Lung (tissue), 12 donors: ENCODE results near the gene ORAI3. TPM values are rescaled to one million over a fixed set of nuclear protein-coding genes. Genes with fewer than 3 reads are reported as not detected.

Experiments used
- ATAC-seq: fragments of 200-7000 bp; cut with Tn5 transposase; one replicate; pipeline ENCODE4 v1.9.1; 2020; ENCODE audit warnings: moderate number of reproducible peaks; ENCODE audit not compliant: insufficient read depth, low FRiP score
- DNase-seq, 3 donors: peaks; one replicate each; pipeline ENCODE4 v3.0.0-alpha.2; 2013 to 2017
- H3K27ac ChIP-seq, 2 donors: one replicate each; pipeline ENCODE4 v1.5.1; 2013; ENCODE audit warnings: mild to moderate bottlenecking in 2 of 2, moderate library complexity in 2 of 2, control low read depth in 1 of 2, inconsistent platforms in 1 of 2, low read depth in 1 of 2, low read length in 1 of 2
- H3K27me3 ChIP-seq, 3 donors: one replicate each; pipeline ENCODE4 v1.5.1; 2013; ENCODE audit warnings: low read length in 2 of 3; ENCODE audit not compliant: control insufficient read depth in 3 of 3, insufficient read depth in 3 of 3
- H3K36me3 ChIP-seq, 4 donors: one replicate each; pipeline ENCODE4 v1.5.1; 2013; ENCODE audit warnings: low read length in 4 of 4, mild to moderate bottlenecking in 1 of 4, moderate library complexity in 1 of 4; ENCODE audit not compliant: control insufficient read depth in 4 of 4, insufficient read depth in 4 of 4
- H3K4me1 ChIP-seq, 5 donors: one replicate each; pipeline ENCODE4 v1.5.1; 2013; ENCODE audit warnings: low read length in 5 of 5, mild to moderate bottlenecking in 2 of 5, moderate library complexity in 1 of 5; ENCODE audit not compliant: control insufficient read depth in 5 of 5, insufficient read depth in 5 of 5
- H3K4me3 ChIP-seq: one replicate; pipeline ENCODE4 v1.5.1; 2013; ENCODE audit warnings: mild to moderate bottlenecking, control low read depth, moderate library complexity
- H3K9ac ChIP-seq, 2 donors: one replicate each; pipeline ENCODE4 v1.5.1; 2013; ENCODE audit warnings: low read length in 2 of 2, control low read depth in 1 of 2; ENCODE audit not compliant: insufficient read depth in 1 of 2
- H3K9me3 ChIP-seq, 4 donors: one replicate each; pipeline ENCODE4 v1.5.1; 2013; ENCODE audit warnings: low read length in 3 of 4, mild to moderate bottlenecking in 1 of 4, moderate library complexity in 1 of 4; ENCODE audit not compliant: control insufficient read depth in 4 of 4, insufficient read depth in 3 of 4
- WGBS, 2 donors: extraction: QIAGEN DNeasy Blood & Tissue Kit; methylation state at CpG; one replicate each; pipeline ENCODE4 v1.1.7; 2013; 5-methylcytosine and 5-hydroxymethylcytosine counted together
- polyA plus RNA-seq, 2 donors: library from polyadenylated mRNA; stranded (reverse); fragments of 200-250 nt; gene quantifications; one replicate each; pipeline ENCODE4 v1.2.1, GENCODE V29; 2013
- total RNA-seq, 2 donors: library from RNA; depleted of rRNA in 1 of 2; stranded (reverse); fragments of >200 nt in 1 of 2; gene quantifications; one replicate each; pipeline ENCODE4 v1.2.1, GENCODE V29; 2014 to 2021
- TF ChIP-seq, protein P1 (sequence below): IDR thresholded peaks from 2 replicates; pipeline ENCODE4 v1.5.1; 2012; ENCODE audit warnings: mild to moderate bottlenecking; ENCODE audit errors: control extremely low read depth, extremely low read depth
- donor health status: control.
- donor health status: control.
- donor health status: Bipolar disorder and iron deficiency.
- donor health status: healthy.
- donor health status: DM: yes; HTN: yes; CAD: no.

ORAI3 gene
- total and polyA plus RNA-seq, 4 donors, result 20.2 to 27.4 (median 23.6) TPM

DNA sequence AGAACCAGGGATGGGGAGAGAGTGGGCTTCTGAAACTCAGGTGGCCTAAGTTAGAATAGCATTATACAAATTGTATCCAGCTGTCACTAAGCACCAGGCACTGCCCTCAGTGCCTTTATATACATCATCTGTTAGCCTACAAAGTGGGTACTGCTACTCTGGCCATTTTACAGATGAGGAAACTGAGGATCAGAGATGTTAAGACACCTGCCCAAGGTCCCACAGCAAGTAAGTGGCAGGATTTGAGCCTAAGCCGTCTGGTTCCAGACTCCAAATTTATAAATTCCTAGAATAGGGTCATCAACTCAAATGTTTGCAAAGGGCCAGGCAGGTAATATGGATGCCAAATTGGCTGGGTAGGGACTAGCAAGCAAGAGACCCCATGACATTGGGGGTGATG, 2.3 kb downstream of the ORAI3 start:
- Histone ChIP-seq H3K9me3 (no peaks in the 10 kb centered on the region), H3K36me3 (peaks cover 0 to 14% (median 0%) of the 10 kb centered on the region in 4 donors), H3K4me1 (peaks cover 0 to 35% (median 13%) of the 10 kb centered on the region in 5 donors), H3K4me3 (no peak overlapping the region), H3K27ac (peak overlapping the region in 1 of 2 donors; percentile 15), H3K9ac (no peak overlapping the region), H3K27me3 (no peaks in the 10 kb centered on the region)
- TF ChIP-seq, protein P1, sequence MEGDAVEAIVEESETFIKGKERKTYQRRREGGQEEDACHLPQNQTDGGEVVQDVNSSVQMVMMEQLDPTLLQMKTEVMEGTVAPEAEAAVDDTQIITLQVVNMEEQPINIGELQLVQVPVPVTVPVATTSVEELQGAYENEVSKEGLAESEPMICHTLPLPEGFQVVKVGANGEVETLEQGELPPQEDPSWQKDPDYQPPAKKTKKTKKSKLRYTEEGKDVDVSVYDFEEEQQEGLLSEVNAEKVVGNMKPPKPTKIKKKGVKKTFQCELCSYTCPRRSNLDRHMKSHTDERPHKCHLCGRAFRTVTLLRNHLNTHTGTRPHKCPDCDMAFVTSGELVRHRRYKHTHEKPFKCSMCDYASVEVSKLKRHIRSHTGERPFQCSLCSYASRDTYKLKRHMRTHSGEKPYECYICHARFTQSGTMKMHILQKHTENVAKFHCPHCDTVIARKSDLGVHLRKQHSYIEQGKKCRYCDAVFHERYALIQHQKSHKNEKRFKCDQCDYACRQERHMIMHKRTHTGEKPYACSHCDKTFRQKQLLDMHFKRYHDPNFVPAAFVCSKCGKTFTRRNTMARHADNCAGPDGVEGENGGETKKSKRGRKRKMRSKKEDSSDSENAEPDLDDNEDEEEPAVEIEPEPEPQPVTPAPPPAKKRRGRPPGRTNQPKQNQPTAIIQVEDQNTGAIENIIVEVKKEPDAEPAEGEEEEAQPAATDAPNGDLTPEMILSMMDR, result no peak
- ATAC-seq (no peak), DNase-seq (no peak)
- WGBS, 2 donors, result 73 to 91% methylated on average over 1 of the region's 1 CpG

GRCh38 chr16:30951750-30952149, 2.9 kb downstream of the ORAI3 start:
- no peak overlapping the region for H3K9ac ChIP-seq
- no peak overlapping the region for H3K27ac ChIP-seq
- 39 to 64% methylated on average over 3 of the region's 3 CpGs for WGBS, 2 donors
- DNase-seq, result peak; percentile 56 to 93 (median 82)
- H3K27me3 ChIP-seq, result no peaks in the 10 kb centered on the region
- ATAC-seq, result no peak
- TF ChIP-seq, protein P1, result no peak
- H3K4me3 ChIP-seq, result no peak overlapping the region
- H3K9me3 ChIP-seq, result no peaks in the 10 kb centered on the region
- peaks cover 0 to 11% (median 0%) of the 10 kb centered on the region in 4 donors for H3K36me3 ChIP-seq
- H3K4me1 ChIP-seq, result peaks cover 0 to 37% (median 13%) of the 10 kb centered on the region in 5 donors

DNA sequence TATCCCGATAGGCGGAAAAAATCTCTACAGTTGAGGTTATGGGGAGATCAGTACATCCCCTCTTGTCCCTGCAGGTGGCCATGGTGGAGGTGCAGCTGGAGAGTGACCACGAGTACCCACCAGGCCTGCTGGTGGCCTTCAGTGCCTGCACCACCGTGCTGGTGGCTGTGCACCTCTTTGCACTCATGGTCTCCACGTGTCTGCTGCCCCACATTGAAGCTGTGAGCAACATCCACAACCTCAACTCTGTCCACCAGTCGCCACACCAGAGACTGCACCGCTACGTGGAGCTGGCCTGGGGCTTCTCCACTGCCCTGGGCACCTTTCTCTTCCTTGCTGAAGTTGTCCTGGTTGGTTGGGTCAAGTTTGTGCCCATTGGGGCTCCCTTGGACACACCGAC, 4.2 kb downstream of the ORAI3 start:
- no peaks in the 10 kb centered on the region for H3K9me3 ChIP-seq
- no peak overlapping the region for H3K4me3 ChIP-seq
- TF ChIP-seq, protein P1, result no peak
- H3K27ac ChIP-seq, result peak overlapping the region in 1 of 2 donors; percentile 48
- H3K27me3 ChIP-seq, result no peaks in the 10 kb centered on the region
- H3K4me1 ChIP-seq, result peaks cover 0 to 34% (median 13%) of the 10 kb centered on the region in 5 donors
- WGBS, 2 donors, result 86 to 90% methylated on average over 9 of the region's 9 CpGs
- ATAC-seq (no peak), DNase-seq (no peak)
- peaks cover 0 to 6% (median 0%) of the 10 kb centered on the region in 4 donors for H3K36me3 ChIP-seq
- H3K9ac ChIP-seq, result no peak overlapping the region
